ENCODE measurements around the gene GPR15LG.

GPR15LG gene

GRCh38 chr10:84195044-84195830 lies 21.6 kb downstream of the GPR15LG start:
- H3K4me3 ChIP-seq (ENCODE audit: low read length) = peak overlapping the region; percentile 56

GRCh38 chr10:84196083-84196482 lies 22.5 kb downstream of the GPR15LG start:
- no peaks in the 10 kb centered on the region for H3K9me3 ChIP-seq (replicated peaks; ENCODE audit: low read length)
- peaks cover 65% of the 10 kb centered on the region for H3K27me3 ChIP-seq (ENCODE audit: control insufficient read depth, insufficient read depth, low read length)
- H3K4me2 ChIP-seq (ENCODE audit: low read length) = no peak overlapping the region
- H3K9ac ChIP-seq (ENCODE audit: low read depth, low read length) = no peak overlapping the region
- H3K4me1 ChIP-seq (ENCODE audit: control insufficient read depth, insufficient read depth, low read length) = no peaks in the 10 kb centered on the region
- no peak overlapping the region for H3K4me3 ChIP-seq (ENCODE audit: low read length)
- H3K36me3 ChIP-seq (ENCODE audit: insufficient read depth, low read length) = no peaks in the 10 kb centered on the region

More at GRCh38 chr10:84195044-84195830, 21.6 kb downstream of the GPR15LG start:
- Histone ChIP-seq H3K9ac (ENCODE audit: low read depth, low read length) (no peak overlapping the region), H3K27me3 (ENCODE audit: control insufficient read depth, insufficient read depth, low read length) (peaks cover 59% of the 10 kb centered on the region), H3K4me1 (ENCODE audit: control insufficient read depth, insufficient read depth, low read length) (no peaks in the 10 kb centered on the region), H3K36me3 (ENCODE audit: insufficient read depth, low read length) (no peaks in the 10 kb centered on the region), H3K4me2 (ENCODE audit: low read length) (peak overlapping the region; percentile 75), H3K9me3 (replicated peaks; ENCODE audit: low read length) (no peaks in the 10 kb centered on the region)

- no peaks in the 10 kb centered on the region for H3K4me1 ChIP-seq (ENCODE audit: control insufficient read depth, insufficient read depth, low read length)
- H3K9me3 ChIP-seq (replicated peaks; ENCODE audit: low read length) = no peaks in the 10 kb centered on the region
- H3K36me3 ChIP-seq (ENCODE audit: insufficient read depth, low read length) = no peaks in the 10 kb centered on the region
- peaks cover 63% of the 10 kb centered on the region for H3K27me3 ChIP-seq (ENCODE audit: control insufficient read depth, insufficient read depth, low read length)
- no peak overlapping the region for H3K4me3 ChIP-seq (ENCODE audit: low read length)
- no peak overlapping the region for H3K4me2 ChIP-seq (ENCODE audit: low read length)
- H3K9ac ChIP-seq (ENCODE audit: low read depth, low read length) = no peak overlapping the region
Measured at GRCh38 chr10:84196941-84197340, 23.3 kb downstream of the GPR15LG start.

DNA sequence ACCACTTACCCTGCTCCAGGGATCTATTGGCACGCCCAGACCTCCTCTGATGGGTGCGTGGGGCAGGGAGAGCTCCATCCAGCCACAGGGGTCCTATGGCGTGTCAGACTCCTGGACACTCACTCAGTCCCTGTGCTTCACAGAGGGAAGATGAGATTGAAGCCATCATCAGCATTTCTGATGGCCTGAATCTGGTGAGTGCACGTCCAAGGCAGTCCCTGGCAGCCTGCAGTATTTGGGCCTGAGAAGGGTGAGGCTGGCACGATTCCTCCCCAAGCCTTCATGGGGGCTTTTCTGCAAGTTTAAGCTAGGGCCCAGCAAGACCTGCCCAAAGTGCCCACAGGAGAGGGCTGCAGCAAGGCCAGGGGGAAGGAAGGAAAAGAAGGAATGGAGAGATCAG lies 24.0 kb downstream of the GPR15LG start:
- peaks cover 62% of the 10 kb centered on the region for H3K27me3 ChIP-seq (ENCODE audit: control insufficient read depth, insufficient read depth, low read length)
- no peak overlapping the region for H3K4me3 ChIP-seq (ENCODE audit: low read length)
- H3K4me2 ChIP-seq (ENCODE audit: low read length) = no peak overlapping the region

GRCh38 chr10:84198206-84198915 lies 24.8 kb downstream of the GPR15LG start:
- Histone ChIP-seq H3K36me3 (ENCODE audit: insufficient read depth, low read length) (no peaks in the 10 kb centered on the region), H3K4me1 (ENCODE audit: control insufficient read depth, insufficient read depth, low read length) (no peaks in the 10 kb centered on the region), H3K27me3 (ENCODE audit: control insufficient read depth, insufficient read depth, low read length) (peaks cover 56% of the 10 kb centered on the region), H3K9me3 (replicated peaks; ENCODE audit: low read length) (no peaks in the 10 kb centered on the region), H3K4me2 (ENCODE audit: low read length) (no peak overlapping the region), H3K4me3 (ENCODE audit: low read length) (no peak overlapping the region), H3K9ac (ENCODE audit: low read depth, low read length) (no peak overlapping the region)

More for the DNA sequence above, 24.0 kb downstream of the GPR15LG start:
- Histone ChIP-seq H3K36me3 (ENCODE audit: insufficient read depth, low read length) (no peaks in the 10 kb centered on the region), H3K9me3 (replicated peaks; ENCODE audit: low read length) (no peaks in the 10 kb centered on the region), H3K4me1 (ENCODE audit: control insufficient read depth, insufficient read depth, low read length) (no peaks in the 10 kb centered on the region), H3K9ac (ENCODE audit: low read depth, low read length) (no peak overlapping the region)

DNA sequence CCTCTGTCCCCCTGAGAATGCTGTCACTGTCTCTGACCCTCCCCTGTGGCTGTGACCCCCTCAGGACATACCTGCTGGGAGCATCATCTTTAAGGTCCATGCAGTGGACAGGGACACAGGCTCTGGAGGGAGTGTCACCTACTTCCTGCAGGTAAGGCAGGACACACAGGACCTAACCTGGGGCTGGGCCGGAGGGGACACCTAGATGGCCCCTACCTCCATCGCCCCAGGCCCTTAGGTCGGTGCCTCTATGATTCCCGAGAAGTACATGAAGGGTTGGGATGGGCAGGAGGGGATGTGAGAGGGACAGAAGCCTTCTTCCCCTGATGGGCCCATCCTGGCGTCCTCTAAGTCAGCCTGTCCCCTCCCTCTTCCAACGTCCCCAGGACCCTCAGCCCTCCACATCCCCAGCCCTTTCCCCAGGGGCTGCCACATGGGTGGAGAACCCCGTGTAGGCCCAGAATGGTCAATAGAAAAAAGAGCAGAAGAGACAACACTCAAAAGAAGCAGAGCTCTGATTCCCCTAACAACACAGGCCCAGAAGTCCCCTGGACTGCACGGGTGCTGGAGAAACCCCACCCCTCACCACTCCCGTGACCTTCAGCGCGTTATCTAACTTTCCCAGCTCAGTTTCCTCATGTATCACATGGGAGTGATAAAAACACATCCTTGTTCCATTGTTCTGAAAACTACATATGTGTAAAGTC lies 27.1 kb downstream of the GPR15LG start:
- Histone ChIP-seq H3K36me3 (ENCODE audit: insufficient read depth, low read length) (no peaks in the 10 kb centered on the region), H3K9ac (ENCODE audit: low read depth, low read length) (no peak overlapping the region)

GRCh38 chr10:84201244-84201606 lies 27.6 kb downstream of the GPR15LG start:
- no peaks in the 10 kb centered on the region for H3K4me1 ChIP-seq (ENCODE audit: control insufficient read depth, insufficient read depth, low read length)
- H3K9me3 ChIP-seq (replicated peaks; ENCODE audit: low read length) = no peaks in the 10 kb centered on the region
- peaks cover 29% of the 10 kb centered on the region for H3K27me3 ChIP-seq (ENCODE audit: control insufficient read depth, insufficient read depth, low read length)
- H3K36me3 ChIP-seq (ENCODE audit: insufficient read depth, low read length) = no peaks in the 10 kb centered on the region
- H3K4me2 ChIP-seq (ENCODE audit: low read length) = no peak overlapping the region
- no peak overlapping the region for H3K4me3 ChIP-seq (ENCODE audit: low read length)
- no peak overlapping the region for H3K9ac ChIP-seq (ENCODE audit: low read depth, low read length)

More for the DNA sequence above, 27.1 kb downstream of the GPR15LG start:
- Histone ChIP-seq H3K9me3 (replicated peaks; ENCODE audit: low read length) (no peaks in the 10 kb centered on the region), H3K27me3 (ENCODE audit: control insufficient read depth, insufficient read depth, low read length) (peaks cover 34% of the 10 kb centered on the region), H3K4me3 (ENCODE audit: low read length) (no peak overlapping the region), H3K4me1 (ENCODE audit: control insufficient read depth, insufficient read depth, low read length) (no peaks in the 10 kb centered on the region), H3K4me2 (ENCODE audit: low read length) (no peak overlapping the region)

DNA sequence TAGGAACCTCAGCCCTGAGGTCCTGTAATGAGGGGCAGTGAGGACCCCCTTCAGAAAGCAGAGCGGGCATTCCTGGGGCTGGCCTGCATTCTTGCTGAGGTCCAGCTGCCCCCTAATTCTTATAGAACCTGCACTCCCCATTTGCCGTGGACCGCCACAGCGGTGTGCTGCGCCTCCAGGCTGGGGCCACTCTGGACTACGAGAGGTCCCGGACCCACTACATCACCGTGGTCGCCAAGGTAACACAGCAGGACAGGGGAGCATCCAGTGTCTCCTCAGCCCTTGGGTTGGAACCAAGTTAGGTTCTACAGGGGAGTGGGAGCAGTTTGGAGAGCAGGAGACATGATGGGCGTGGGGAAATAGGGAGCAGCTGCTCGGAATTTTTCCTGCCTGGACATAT lies 28.1 kb downstream of the GPR15LG start:
- H3K36me3 ChIP-seq (ENCODE audit: insufficient read depth, low read length) = no peaks in the 10 kb centered on the region
- no peak overlapping the region for H3K9ac ChIP-seq (ENCODE audit: low read depth, low read length)
- H3K4me3 ChIP-seq (ENCODE audit: low read length) = no peak overlapping the region
- H3K4me2 ChIP-seq (ENCODE audit: low read length) = no peak overlapping the region
- H3K27me3 ChIP-seq (ENCODE audit: control insufficient read depth, insufficient read depth, low read length) = peaks cover 24% of the 10 kb centered on the region
- no peaks in the 10 kb centered on the region for H3K9me3 ChIP-seq (replicated peaks; ENCODE audit: low read length)
- no peaks in the 10 kb centered on the region for H3K4me1 ChIP-seq (ENCODE audit: control insufficient read depth, insufficient read depth, low read length)

DNA sequence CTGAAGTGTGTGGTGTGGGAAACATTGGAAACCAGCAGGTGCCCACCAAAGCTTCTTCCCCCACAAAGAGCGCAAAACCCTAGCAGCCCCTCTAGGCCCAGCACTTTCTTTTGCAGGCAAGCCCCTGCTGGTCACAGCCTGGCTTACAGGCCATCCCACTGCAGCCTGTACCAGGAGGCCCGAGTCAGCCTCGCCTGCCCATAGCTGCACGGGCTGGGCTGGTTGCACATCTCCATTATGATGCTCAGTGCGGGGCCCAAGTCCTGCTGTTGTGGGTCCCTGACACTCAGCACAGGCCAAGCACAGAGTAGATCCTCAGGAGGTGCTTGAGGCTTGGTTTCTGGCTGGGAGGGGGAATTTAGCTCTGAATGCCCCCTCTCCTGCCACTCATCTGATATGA lies 28.7 kb downstream of the GPR15LG start:
- H3K9ac ChIP-seq (ENCODE audit: low read depth, low read length) = no peak overlapping the region
- no peaks in the 10 kb centered on the region for H3K4me1 ChIP-seq (ENCODE audit: control insufficient read depth, insufficient read depth, low read length)
- no peaks in the 10 kb centered on the region for H3K36me3 ChIP-seq (ENCODE audit: insufficient read depth, low read length)
- H3K27me3 ChIP-seq (ENCODE audit: control insufficient read depth, insufficient read depth, low read length) = peaks cover 23% of the 10 kb centered on the region
- no peak overlapping the region for H3K4me2 ChIP-seq (ENCODE audit: low read length)
- no peaks in the 10 kb centered on the region for H3K9me3 ChIP-seq (replicated peaks; ENCODE audit: low read length)
- no peak overlapping the region for H3K4me3 ChIP-seq (ENCODE audit: low read length)

GRCh38 chr10:84204122-84204521 lies 30.5 kb downstream of the GPR15LG start:
- Histone ChIP-seq H3K4me1 (ENCODE audit: control insufficient read depth, insufficient read depth, low read length) (no peaks in the 10 kb centered on the region), H3K4me3 (ENCODE audit: low read length) (no peak overlapping the region), H3K9ac (ENCODE audit: low read depth, low read length) (no peak overlapping the region), H3K9me3 (replicated peaks; ENCODE audit: low read length) (no peaks in the 10 kb centered on the region), H3K36me3 (ENCODE audit: insufficient read depth, low read length) (no peaks in the 10 kb centered on the region), H3K4me2 (ENCODE audit: low read length) (no peak overlapping the region), H3K27me3 (ENCODE audit: control insufficient read depth, insufficient read depth, low read length) (peaks cover 23% of the 10 kb centered on the region)

- H3K4me2 ChIP-seq (ENCODE audit: low read length) = no peak overlapping the region
- no peak overlapping the region for H3K9ac ChIP-seq (ENCODE audit: low read depth, low read length)
- no peaks in the 10 kb centered on the region for H3K4me1 ChIP-seq (ENCODE audit: control insufficient read depth, insufficient read depth, low read length)
- H3K36me3 ChIP-seq (ENCODE audit: insufficient read depth, low read length) = no peaks in the 10 kb centered on the region
- H3K27me3 ChIP-seq (ENCODE audit: control insufficient read depth, insufficient read depth, low read length) = peaks cover 23% of the 10 kb centered on the region
- no peaks in the 10 kb centered on the region for H3K9me3 ChIP-seq (replicated peaks; ENCODE audit: low read length)
- no peak overlapping the region for H3K4me3 ChIP-seq (ENCODE audit: low read length)
Measured at GRCh38 chr10:84204610-84205009, 31.0 kb downstream of the GPR15LG start.

Measured in skeletal muscle satellite cell (primary cell).